RWPE2 (cell line): ENCODE data around the gene INMT.

Experiments
- ATAC-seq: fragments of 200-7000 bp; cut with Tn5 transposase; 3 replicates; pipeline ENCODE4 v1.9.1; 2021; ENCODE audit warnings: low read depth
- DNase-seq: peaks from one replicate; pipeline ENCODE4 v3.0.0-alpha.2; 2020; ENCODE audit warnings: low spot score
- H3K27ac ChIP-seq: fragments of 450-650 bp; 2 replicates; pipeline ENCODE4 v1.5.1; 2017; ENCODE audit warnings: mild to moderate bottlenecking; ENCODE audit not compliant: poor library complexity, severe bottlenecking
- H3K27me3 ChIP-seq: fragments of 250-450 bp; sonication (Bioruptor Pico); 2 replicates; pipeline ENCODE4 v1.5.1; 2021; ENCODE audit warnings: mild to moderate bottlenecking, moderate library complexity; ENCODE audit not compliant: insufficient read depth, poor library complexity, severe bottlenecking
- H3K36me3 ChIP-seq: fragments of 250-450 bp; sonication (Bioruptor Pico); 2 replicates; pipeline ENCODE4 v1.5.1; 2020; ENCODE audit warnings: low read depth, mild to moderate bottlenecking, moderate library complexity
- H3K4me1 ChIP-seq: fragments of 250-450 bp; sonication (Bioruptor Pico); 2 replicates; pipeline ENCODE4 v1.5.1; 2021; ENCODE audit warnings: mild to moderate bottlenecking, moderate library complexity; ENCODE audit not compliant: insufficient read depth, poor library complexity, severe bottlenecking
- H3K4me3 ChIP-seq: fragments of 250-450 bp; sonication (Bioruptor Pico); 2 replicates; pipeline ENCODE4 v1.5.1; 2021; ENCODE audit warnings: mild to moderate bottlenecking, moderate library complexity; ENCODE audit not compliant: severe bottlenecking
- H3K9me3 ChIP-seq: fragments of 250-450 bp; sonication (Bioruptor Pico); 2 replicates; pipeline ENCODE4 v1.5.1; 2021; ENCODE audit warnings: mild to moderate bottlenecking, moderate library complexity; ENCODE audit not compliant: severe bottlenecking
- TF ChIP-seq, protein P1 (sequence below): fragments of 450-650 bp; IDR thresholded peaks from one replicate; pipeline ENCODE4 v1.5.1; 2017; ENCODE audit warnings: mild to moderate bottlenecking, moderate library complexity; ENCODE audit not compliant: poor library complexity, severe bottlenecking

Gene INMT

DNA sequence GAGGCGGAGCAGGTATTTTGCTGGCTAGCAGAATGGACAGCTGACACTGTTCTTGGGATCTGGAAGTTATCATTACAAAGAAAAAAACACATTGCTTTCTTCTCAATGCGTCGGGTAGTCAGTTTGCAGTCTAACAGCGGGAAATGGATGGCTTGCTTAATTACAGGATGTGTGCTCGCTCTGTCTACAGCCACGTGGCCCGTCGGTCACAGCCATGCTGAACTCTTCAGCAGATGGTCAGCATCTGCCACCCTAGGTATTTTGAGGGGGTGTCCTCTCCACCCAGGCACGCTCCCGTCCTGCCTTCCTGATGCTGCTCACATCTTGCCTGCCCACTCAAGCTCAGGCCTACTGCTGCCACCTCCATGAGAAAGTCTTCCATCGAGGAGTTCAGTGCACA lies 20.4 kb upstream of the INMT start:
- ATAC-seq (no peak), DNase-seq (no peak)
- TF ChIP-seq, protein P1, sequence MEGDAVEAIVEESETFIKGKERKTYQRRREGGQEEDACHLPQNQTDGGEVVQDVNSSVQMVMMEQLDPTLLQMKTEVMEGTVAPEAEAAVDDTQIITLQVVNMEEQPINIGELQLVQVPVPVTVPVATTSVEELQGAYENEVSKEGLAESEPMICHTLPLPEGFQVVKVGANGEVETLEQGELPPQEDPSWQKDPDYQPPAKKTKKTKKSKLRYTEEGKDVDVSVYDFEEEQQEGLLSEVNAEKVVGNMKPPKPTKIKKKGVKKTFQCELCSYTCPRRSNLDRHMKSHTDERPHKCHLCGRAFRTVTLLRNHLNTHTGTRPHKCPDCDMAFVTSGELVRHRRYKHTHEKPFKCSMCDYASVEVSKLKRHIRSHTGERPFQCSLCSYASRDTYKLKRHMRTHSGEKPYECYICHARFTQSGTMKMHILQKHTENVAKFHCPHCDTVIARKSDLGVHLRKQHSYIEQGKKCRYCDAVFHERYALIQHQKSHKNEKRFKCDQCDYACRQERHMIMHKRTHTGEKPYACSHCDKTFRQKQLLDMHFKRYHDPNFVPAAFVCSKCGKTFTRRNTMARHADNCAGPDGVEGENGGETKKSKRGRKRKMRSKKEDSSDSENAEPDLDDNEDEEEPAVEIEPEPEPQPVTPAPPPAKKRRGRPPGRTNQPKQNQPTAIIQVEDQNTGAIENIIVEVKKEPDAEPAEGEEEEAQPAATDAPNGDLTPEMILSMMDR: no peak
- Histone ChIP-seq H3K36me3 (no peaks in the 10 kb centered on the region), H3K27ac (no peak overlapping the region), H3K4me1 (no peaks in the 10 kb centered on the region), H3K9me3 (no peaks in the 10 kb centered on the region), H3K4me3 (no peak overlapping the region), H3K27me3 (peaks cover 4% of the 10 kb centered on the region)

DNA sequence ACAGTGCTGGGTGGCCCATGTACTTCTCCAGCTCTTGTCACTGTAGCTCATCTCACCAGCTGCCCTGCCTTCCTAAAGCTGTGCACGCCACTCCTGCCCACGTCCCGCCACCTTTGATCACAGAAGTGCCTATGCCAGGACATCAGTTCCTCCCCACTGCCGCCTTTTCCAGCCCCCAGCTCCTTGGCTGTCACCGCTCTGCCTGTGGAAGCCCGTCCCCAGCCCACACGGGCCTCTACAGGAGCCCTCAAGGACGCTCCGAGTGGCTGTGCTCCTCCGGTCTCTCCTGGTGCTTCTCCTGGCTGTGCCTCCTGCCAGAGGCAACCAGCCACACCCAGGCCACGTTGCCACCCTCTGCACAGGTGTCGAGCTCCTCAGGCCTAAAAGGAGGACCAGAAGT lies 19.3 kb upstream of the INMT start:
- no peak overlapping the region for H3K27ac ChIP-seq
- no peak for ATAC-seq
- no peaks in the 10 kb centered on the region for H3K36me3 ChIP-seq
- H3K4me3 ChIP-seq: no peak overlapping the region
- no peaks in the 10 kb centered on the region for H3K4me1 ChIP-seq
- no peaks in the 10 kb centered on the region for H3K9me3 ChIP-seq
- TF ChIP-seq, protein P1: no peak
- no peak for DNase-seq
- peaks cover 4% of the 10 kb centered on the region for H3K27me3 ChIP-seq

DNA sequence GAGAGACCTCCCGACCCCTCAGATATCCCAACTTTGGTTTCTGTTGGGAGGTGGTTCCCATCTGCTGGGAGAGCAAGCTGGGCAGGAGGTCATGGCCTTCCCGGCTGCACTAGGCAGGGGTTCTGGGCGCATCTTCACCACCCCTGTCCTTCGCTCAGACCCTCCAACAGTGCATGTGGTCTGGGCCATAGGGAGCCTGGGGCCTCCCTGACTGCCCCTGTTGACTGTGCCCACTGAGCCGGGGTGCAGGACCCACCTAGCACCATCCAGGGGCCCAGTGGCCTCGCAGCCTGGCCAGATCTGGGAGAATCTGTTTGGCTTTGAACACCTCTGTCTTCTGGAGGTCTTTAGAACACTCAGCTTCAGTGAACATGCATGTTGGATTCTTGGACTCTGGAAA lies 18.7 kb upstream of the INMT start:
- H3K27me3 ChIP-seq: peaks cover 4% of the 10 kb centered on the region
- no peak for ATAC-seq
- H3K27ac ChIP-seq: no peak overlapping the region
- H3K9me3 ChIP-seq: no peaks in the 10 kb centered on the region
- TF ChIP-seq, protein P1: no peak
- no peaks in the 10 kb centered on the region for H3K4me1 ChIP-seq
- no peaks in the 10 kb centered on the region for H3K36me3 ChIP-seq
- no peak overlapping the region for H3K4me3 ChIP-seq
- no peak for DNase-seq

DNA sequence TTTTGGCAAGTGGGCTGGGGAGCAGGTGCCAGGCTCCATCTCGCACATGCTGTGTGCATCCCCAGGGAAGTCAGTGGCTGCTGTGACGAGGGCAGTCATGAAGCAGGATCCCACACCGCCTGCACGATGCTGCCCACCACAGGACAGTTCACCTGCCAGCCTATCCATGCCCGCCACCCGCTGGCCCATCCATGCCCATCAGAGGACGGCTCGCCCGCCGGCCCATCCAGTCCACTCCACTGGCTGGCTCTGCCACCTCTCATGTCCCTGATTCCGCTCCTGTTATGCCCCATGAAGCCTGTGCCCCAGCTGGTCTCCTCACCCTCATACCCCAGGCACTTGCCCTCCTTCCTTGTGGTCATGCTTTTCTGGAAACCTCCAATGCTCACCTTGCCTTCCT lies 18.2 kb upstream of the INMT start:
- TF ChIP-seq, protein P1: no peak
- Histone ChIP-seq H3K36me3 (no peaks in the 10 kb centered on the region), H3K27ac (no peak overlapping the region), H3K9me3 (no peaks in the 10 kb centered on the region), H3K4me3 (no peak overlapping the region), H3K27me3 (peaks cover 4% of the 10 kb centered on the region), H3K4me1 (no peaks in the 10 kb centered on the region)
- no peak for DNase-seq
- ATAC-seq: no peak

DNA sequence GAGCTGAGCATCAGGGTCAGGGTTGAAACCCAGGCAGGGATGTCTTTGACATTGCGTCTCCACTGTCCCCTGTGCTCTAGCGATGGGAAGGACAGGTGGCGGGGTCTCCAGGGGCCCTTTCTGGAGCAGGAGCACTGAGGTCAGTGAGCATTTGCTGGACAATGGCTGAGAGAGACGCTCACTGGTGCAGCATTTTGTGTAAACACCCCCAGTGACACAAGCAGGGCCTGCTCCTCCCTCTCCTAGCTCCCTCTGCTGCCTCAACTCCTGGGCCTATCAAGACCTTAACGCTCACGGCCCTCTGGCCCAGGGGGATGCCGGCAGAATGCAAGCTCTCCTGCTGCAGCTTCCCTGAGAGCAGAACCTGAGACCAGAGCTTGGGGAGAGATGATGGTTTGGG lies 17.4 kb upstream of the INMT start:
- H3K36me3 ChIP-seq: no peaks in the 10 kb centered on the region
- DNase-seq (no peak), ATAC-seq (no peak)
- no peaks in the 10 kb centered on the region for H3K4me1 ChIP-seq
- H3K4me3 ChIP-seq: no peak overlapping the region
- no peak overlapping the region for H3K27ac ChIP-seq
- TF ChIP-seq, protein P1: no peak
- no peaks in the 10 kb centered on the region for H3K9me3 ChIP-seq
- H3K27me3 ChIP-seq: no peaks in the 10 kb centered on the region
